Activated T-cell treated with anti-CD3 and anti-CD28 coated beads, Interleukin-2, amount 50 U/mL, for 24 hours (primary cell): Measurements from ENCODE around the gene CTIF.

ENCODE experiments used
- DNase-seq: peaks from one replicate; pipeline ENCODE4 v3.0.0-alpha.2; 2020
- H3K27ac Mint-ChIP-seq: 2 replicates; pipeline ENCODE4 v1.8.0; 2020; ENCODE audit warnings: mild to moderate bottlenecking, mixed read lengths
- H3K27me3 Mint-ChIP-seq: 2 replicates; pipeline ENCODE4 v1.8.0; 2020; ENCODE audit warnings: mixed read lengths
- H3K36me3 Mint-ChIP-seq: 2 replicates; pipeline ENCODE4 v1.8.0; 2020; ENCODE audit warnings: low read depth, mixed read lengths
- H3K4me1 Mint-ChIP-seq: 2 replicates; pipeline ENCODE4 v1.8.0; 2020; ENCODE audit warnings: low read depth, mixed read lengths
- H3K4me3 Mint-ChIP-seq: 2 replicates; pipeline ENCODE4 v1.8.0; 2020; ENCODE audit warnings: mild to moderate bottlenecking, moderate library complexity, mixed read lengths
- H3K9me3 Mint-ChIP-seq: 2 replicates; pipeline ENCODE4 v1.8.0; 2020; ENCODE audit warnings: mixed read lengths

Gene CTIF

DNA sequence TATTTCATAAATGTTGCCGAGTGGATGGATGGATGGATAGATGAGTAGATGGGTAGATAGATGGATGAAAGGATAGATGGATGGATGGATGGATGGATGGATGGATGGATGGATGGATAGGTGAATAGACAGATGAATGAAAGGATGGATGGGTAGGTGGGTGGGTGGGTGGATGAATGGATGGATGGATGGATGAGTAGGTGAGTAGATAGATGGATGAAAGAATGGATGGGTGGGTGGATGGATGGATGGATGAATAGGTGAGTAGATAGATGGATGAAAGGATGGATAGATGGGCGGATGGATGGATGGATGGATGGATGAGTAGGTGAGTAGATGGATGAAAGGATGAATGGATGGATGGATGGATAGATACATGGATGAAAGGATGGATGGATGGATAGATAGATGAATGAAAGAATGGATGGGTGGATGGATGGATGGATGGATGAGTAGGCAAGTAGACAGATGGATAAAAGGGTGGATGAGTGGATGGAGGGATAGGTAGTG lies 307.6 kb downstream of the CTIF start:
- Mint-ChIP-seq H3K36me3 (no peaks in the 10 kb centered on the region), H3K27ac (no peak overlapping the region), H3K4me1 (peaks cover 36% of the 10 kb centered on the region)

GRCh38 chr18:48847807-48848486 lies 309.1 kb downstream of the CTIF start:
- Mint-ChIP-seq H3K4me1 (peaks cover 35% of the 10 kb centered on the region), H3K27ac (no peak overlapping the region), H3K27me3 (no peaks in the 10 kb centered on the region), H3K9me3 (no peaks in the 10 kb centered on the region), H3K4me3 (no peak overlapping the region), H3K36me3 (no peaks in the 10 kb centered on the region)
- no peak for DNase-seq

More for the DNA sequence above, 307.6 kb downstream of the CTIF start:
- no peak for DNase-seq
- no peaks in the 10 kb centered on the region for H3K27me3 Mint-ChIP-seq
- no peaks in the 10 kb centered on the region for H3K9me3 Mint-ChIP-seq
- no peak overlapping the region for H3K4me3 Mint-ChIP-seq

DNA sequence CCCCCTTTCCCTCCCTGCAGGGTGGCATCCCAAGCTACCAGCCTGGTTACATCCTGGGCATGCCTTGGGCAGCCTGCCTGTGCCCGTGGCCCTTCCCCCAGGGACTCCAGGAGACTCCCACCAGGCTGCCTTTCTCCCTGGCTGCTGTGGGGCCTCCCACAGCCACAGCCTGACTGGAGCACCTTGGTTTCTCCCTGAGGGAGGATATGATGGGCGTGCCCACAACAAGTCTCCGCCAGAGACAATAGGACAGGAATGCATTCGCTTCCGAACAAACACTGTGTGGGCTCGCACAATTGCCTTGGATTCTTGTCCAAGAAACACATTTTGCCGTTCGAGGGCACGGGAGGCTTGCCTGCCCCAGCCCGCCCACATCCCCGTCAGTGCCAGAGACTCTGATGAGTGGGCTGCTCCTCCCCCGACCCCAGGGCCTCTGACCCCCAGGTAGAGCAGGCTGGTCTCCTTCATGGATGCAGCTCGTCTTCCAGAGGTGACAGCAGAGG lies 309.9 kb downstream of the CTIF start:
- H3K27me3 Mint-ChIP-seq, result no peaks in the 10 kb centered on the region
- H3K4me1 Mint-ChIP-seq, result peaks cover 34% of the 10 kb centered on the region
- H3K4me3 Mint-ChIP-seq, result no peak overlapping the region
- no peaks in the 10 kb centered on the region for H3K9me3 Mint-ChIP-seq
- H3K36me3 Mint-ChIP-seq, result no peaks in the 10 kb centered on the region
- no peak for DNase-seq
- H3K27ac Mint-ChIP-seq, result no peak overlapping the region

- DNase-seq, result no peak
- Mint-ChIP-seq H3K4me3 (no peak overlapping the region), H3K36me3 (no peaks in the 10 kb centered on the region), H3K9me3 (no peaks in the 10 kb centered on the region), H3K27me3 (no peaks in the 10 kb centered on the region), H3K4me1 (peaks cover 35% of the 10 kb centered on the region), H3K27ac (no peak overlapping the region)
These were observed 312.2 kb downstream of the CTIF start for GRCh38 chr18:48850822-48851598.

DNA sequence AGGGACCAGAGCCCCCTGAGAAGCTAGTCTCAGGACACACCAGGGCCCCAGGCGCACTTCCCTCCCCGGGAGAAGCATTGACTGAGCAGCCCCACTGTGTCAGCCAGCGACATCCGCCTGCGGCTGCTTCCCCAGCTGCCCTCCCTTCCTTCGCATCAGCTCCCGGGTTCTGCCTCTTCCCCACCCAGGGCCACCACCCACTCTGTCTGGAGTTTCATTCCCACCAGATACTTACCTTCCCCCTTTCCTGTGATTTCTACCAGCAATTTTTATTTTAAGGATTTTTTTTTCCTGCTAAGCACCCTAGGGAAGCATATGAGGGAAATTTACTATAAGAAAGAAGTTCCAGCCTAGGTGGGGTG lies 312.7 kb downstream of the CTIF start:
- no peak overlapping the region for H3K4me3 Mint-ChIP-seq

DNA sequence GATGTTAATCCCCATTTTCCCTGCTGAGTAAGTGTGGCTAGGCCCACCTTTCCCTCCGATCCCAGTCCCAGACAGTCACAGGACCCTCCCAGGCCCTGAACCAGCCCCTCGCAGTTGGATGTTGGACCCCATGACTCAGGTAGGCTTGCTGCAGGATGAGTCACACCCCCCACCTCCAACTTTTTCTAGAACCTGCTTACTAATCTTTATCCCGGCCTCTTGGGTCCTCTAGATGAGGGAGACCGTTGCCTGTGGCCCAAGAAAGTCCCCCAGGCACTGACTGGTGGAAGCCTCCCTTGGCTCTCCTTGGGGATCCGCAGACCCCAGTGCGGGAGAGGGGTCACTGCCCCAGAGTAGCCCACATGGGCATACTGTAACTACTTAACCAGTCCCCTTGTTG lies 313.5 kb downstream of the CTIF start:
- Mint-ChIP-seq H3K27ac (peak overlapping the region; percentile 19), H3K4me3 (no peak overlapping the region), H3K4me1 (peaks cover 36% of the 10 kb centered on the region), H3K9me3 (no peaks in the 10 kb centered on the region), H3K27me3 (no peaks in the 10 kb centered on the region), H3K36me3 (no peaks in the 10 kb centered on the region)
- DNase-seq, result no peak

More for the DNA sequence above, 312.7 kb downstream of the CTIF start:
- DNase-seq, result no peak
- H3K27ac Mint-ChIP-seq, result no peak overlapping the region
- no peaks in the 10 kb centered on the region for H3K9me3 Mint-ChIP-seq
- no peaks in the 10 kb centered on the region for H3K27me3 Mint-ChIP-seq
- H3K4me1 Mint-ChIP-seq, result peaks cover 36% of the 10 kb centered on the region
- no peaks in the 10 kb centered on the region for H3K36me3 Mint-ChIP-seq

- no peak overlapping the region for H3K27ac Mint-ChIP-seq
- H3K27me3 Mint-ChIP-seq, result no peaks in the 10 kb centered on the region
- H3K4me3 Mint-ChIP-seq, result no peak overlapping the region
- no peaks in the 10 kb centered on the region for H3K9me3 Mint-ChIP-seq
- peaks cover 36% of the 10 kb centered on the region for H3K4me1 Mint-ChIP-seq
- H3K36me3 Mint-ChIP-seq, result no peaks in the 10 kb centered on the region
- DNase-seq, result no peak
These were observed 314.0 kb downstream of the CTIF start for GRCh38 chr18:48852794-48853193.

GRCh38 chr18:48853588-48853987 lies 314.8 kb downstream of the CTIF start:
- H3K27ac Mint-ChIP-seq, result no peak overlapping the region
- no peaks in the 10 kb centered on the region for H3K27me3 Mint-ChIP-seq
- peaks cover 36% of the 10 kb centered on the region for H3K4me1 Mint-ChIP-seq
- H3K9me3 Mint-ChIP-seq, result no peaks in the 10 kb centered on the region
- H3K4me3 Mint-ChIP-seq, result no peak overlapping the region
- H3K36me3 Mint-ChIP-seq, result no peaks in the 10 kb centered on the region
- DNase-seq, result no peak

GRCh38 chr18:48854780-48855179 lies 315.9 kb downstream of the CTIF start:
- Mint-ChIP-seq H3K27ac (no peak overlapping the region), H3K4me3 (no peak overlapping the region), H3K4me1 (peaks cover 36% of the 10 kb centered on the region), H3K27me3 (no peaks in the 10 kb centered on the region), H3K36me3 (no peaks in the 10 kb centered on the region), H3K9me3 (no peaks in the 10 kb centered on the region)
- DNase-seq, result no peak

DNA sequence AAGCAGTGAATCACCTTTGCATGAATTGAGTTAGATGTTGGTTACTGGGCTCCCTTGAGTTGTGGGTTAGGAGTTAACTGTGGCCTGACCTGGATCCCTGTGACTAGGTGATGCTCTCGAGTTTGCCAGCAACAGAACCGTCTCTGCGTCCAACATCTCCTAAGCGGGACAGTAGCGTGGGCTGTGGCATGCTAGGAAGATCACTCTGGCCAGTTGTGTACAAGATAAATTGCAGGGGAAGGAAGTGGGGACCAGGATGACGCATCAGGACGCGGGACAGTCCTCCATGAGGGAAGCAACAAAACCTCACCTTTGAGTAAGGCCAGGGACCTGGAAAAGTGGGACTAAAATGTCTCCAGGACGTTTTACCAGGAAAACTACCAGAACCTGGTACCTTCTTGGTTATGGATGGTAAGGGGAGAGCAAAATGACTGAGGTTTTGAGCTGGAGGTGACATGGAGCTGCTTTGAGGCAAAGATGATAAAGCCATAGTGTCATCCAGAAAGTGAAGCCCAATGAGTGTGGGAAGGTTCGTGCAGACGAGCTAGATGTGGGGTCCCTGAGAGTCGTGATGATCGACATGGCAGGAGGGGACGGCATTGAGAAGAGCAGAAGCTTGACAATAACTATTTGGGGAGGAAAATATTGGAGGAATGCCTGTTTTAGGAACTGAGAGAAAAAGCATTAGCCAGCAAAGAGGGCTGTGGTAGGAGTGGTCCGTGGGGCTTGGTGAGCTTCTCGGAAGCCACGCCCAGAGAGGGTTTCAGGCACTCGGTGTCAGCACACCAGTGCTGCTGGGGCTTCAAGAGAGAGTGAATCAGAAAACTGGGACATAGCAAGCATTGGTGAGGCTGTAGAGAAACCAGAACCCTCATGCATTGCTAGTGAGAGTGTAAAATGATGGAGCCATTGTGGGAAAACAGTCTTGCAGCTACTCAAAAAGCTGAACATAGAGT lies 316.9 kb downstream of the CTIF start:
- H3K36me3 Mint-ChIP-seq, result no peaks in the 10 kb centered on the region
- no peaks in the 10 kb centered on the region for H3K9me3 Mint-ChIP-seq
- no peak for DNase-seq
- no peak overlapping the region for H3K27ac Mint-ChIP-seq
- H3K4me1 Mint-ChIP-seq, result peaks cover 36% of the 10 kb centered on the region
- H3K4me3 Mint-ChIP-seq, result no peak overlapping the region
- no peaks in the 10 kb centered on the region for H3K27me3 Mint-ChIP-seq

GRCh38 chr18:48857023-48857694 lies 318.3 kb downstream of the CTIF start:
- no peaks in the 10 kb centered on the region for H3K36me3 Mint-ChIP-seq
- no peaks in the 10 kb centered on the region for H3K9me3 Mint-ChIP-seq
- H3K4me3 Mint-ChIP-seq, result no peak overlapping the region
- DNase-seq, result no peak
- peaks cover 28% of the 10 kb centered on the region for H3K4me1 Mint-ChIP-seq
- H3K27me3 Mint-ChIP-seq, result no peaks in the 10 kb centered on the region
- no peak overlapping the region for H3K27ac Mint-ChIP-seq

DNA sequence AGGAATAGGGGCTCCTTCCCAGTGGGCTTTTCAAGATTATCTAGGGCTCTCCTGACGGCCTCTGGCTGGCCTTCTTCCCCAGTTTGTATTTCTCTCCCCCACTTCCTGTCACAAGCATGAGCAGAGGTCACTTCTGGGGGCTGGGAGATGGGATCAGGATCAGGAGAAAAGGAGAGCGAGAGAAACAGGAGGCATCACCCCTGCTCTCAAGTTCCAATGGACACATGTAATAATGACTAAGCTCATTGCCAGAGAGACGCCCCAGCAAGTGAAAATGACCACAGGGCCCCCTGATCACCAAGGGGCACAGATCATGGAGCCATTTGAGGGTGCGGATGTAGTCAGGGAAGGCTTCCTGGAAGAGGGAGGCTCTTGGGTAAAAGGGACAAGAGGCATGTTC lies 319.8 kb downstream of the CTIF start:
- H3K4me1 Mint-ChIP-seq, result peaks cover 16% of the 10 kb centered on the region

DNA sequence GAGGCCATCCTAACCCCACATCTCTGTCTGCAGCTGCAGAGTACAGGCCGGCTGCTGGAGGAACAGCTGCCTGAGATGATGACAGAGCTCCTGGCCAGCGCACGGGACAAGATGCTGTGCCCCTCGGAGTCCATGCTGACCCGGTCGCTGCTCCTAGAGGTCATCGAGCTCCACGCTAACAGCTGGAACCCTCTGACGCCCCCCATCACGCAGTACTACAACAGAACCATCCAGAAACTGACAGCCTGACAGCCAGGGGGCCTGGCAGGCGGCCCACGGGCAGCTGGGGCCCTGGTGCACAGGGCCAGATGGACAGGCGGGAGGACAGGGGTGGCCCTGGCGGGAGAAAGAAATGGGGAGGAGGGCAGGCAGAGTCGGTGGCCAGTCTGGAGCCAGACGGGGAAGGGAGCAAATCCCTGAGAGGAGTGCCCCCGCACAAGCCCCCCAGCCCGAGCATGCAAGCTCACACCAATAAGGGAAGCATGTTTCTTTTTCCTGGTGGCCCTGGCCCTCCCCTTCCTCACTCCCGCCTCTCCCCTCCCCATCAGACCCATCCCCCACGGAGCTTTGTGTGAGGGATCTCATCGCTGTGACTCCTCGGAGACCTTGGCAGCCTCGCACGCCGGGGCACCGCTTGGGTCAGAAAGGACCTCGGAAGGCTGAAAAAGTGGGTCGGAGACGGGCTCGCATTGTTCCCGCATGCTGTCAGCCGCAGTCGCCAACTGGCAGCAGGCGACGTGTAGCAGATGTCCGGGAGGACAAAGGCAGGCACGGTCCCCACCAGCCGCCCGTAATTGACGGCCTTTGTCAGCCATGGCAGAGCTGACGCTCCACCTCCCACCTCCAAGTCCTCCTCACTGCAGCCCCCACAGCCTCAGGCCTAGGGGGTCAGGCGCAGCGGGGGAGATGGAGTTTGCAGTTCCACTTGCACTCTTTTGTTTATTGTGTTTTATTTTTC lies 320.8 kb downstream of the CTIF start:
- no peak overlapping the region for H3K27ac Mint-ChIP-seq
- H3K4me1 Mint-ChIP-seq, result peaks cover 18% of the 10 kb centered on the region
- H3K36me3 Mint-ChIP-seq, result no peaks in the 10 kb centered on the region
- no peak for DNase-seq
- H3K9me3 Mint-ChIP-seq, result no peaks in the 10 kb centered on the region
- H3K27me3 Mint-ChIP-seq, result no peaks in the 10 kb centered on the region
- H3K4me3 Mint-ChIP-seq, result no peak overlapping the region

More for the DNA sequence above, 319.8 kb downstream of the CTIF start:
- Mint-ChIP-seq H3K27ac (no peak overlapping the region), H3K36me3 (no peaks in the 10 kb centered on the region), H3K27me3 (no peaks in the 10 kb centered on the region), H3K4me3 (no peak overlapping the region), H3K9me3 (no peaks in the 10 kb centered on the region)
- DNase-seq, result no peak
